HEK293 (cell line): ENCODE data around the gene HPCA.

Experiments
- MEIS1 ChIP-seq: sonication (generic); formaldehyde crosslinking; IDR thresholded peaks from 2 replicates; pipeline ENCODE4 v1.8.1; 2022; ENCODE audit warnings: missing genetic modification reagents, mild to moderate bottlenecking, borderline replicate concordance
- ZNF302 ChIP-seq: fragments of 450-650 bp; formaldehyde crosslinking; IDR thresholded peaks from 2 replicates; pipeline ENCODE4 v1.5.1; 2016; ENCODE audit warnings: missing biosample characterization, missing genetic modification characterization, low read depth
- TF ChIP-seq, protein P1 (sequence below): fragments of 450-650 bp; formaldehyde crosslinking; IDR thresholded peaks from 2 replicates; pipeline ENCODE4 v1.5.1; 2016; ENCODE audit warnings: missing biosample characterization, missing genetic modification characterization

DNA sequence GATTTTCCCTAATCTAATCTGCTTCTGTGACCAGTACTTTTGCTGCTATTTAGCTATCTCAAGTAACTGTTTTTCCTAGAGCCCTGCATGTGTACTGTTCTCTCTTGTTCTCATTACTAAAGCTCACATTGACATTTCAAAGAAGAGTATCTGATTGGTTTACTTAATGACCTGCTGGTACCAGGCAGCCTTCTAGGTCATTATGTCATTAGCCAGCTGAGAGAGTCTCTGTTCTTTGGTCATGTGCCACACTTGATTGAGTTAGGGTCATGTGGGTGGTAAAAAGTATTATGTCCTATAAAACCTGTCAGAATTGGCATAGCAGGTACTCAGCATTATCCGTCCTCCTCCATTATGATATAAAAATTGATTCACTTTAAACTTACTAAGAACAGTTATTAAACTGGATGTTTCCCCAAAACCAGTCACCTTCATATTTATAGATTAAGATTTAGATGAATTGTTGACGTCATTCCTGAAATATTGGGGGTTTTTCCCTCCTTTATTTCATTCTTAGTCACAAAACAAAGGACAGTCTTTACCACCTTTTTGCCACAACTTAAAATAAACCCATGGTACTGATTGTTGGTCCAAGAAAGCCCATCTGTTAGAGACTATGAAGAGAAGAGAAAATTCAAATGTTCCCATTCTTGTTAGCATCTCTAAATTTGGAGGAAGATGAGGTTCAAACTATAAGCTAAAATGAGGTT lies 37.8 kb upstream of the HPCA start:
- TF ChIP-seq ZNF302 (no peak), MEIS1 (CRISPR knock-in tag) (no peak)
- TF ChIP-seq, protein P1, sequence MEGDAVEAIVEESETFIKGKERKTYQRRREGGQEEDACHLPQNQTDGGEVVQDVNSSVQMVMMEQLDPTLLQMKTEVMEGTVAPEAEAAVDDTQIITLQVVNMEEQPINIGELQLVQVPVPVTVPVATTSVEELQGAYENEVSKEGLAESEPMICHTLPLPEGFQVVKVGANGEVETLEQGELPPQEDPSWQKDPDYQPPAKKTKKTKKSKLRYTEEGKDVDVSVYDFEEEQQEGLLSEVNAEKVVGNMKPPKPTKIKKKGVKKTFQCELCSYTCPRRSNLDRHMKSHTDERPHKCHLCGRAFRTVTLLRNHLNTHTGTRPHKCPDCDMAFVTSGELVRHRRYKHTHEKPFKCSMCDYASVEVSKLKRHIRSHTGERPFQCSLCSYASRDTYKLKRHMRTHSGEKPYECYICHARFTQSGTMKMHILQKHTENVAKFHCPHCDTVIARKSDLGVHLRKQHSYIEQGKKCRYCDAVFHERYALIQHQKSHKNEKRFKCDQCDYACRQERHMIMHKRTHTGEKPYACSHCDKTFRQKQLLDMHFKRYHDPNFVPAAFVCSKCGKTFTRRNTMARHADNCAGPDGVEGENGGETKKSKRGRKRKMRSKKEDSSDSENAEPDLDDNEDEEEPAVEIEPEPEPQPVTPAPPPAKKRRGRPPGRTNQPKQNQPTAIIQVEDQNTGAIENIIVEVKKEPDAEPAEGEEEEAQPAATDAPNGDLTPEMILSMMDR (tag by site-specific recombination): no peak
